ENCODE measurements around the gene CAMK2N1.

CAMK2N1 gene

GRCh38 chr1:20483833-20484518, 2.0 kb downstream of the CAMK2N1 start:
- no peak overlapping the region for H3K27ac ChIP-seq (ENCODE audit: low read depth, low read length, poor library complexity, severe bottlenecking)
- no peak overlapping the region for H3K9ac ChIP-seq (ENCODE audit: low read length)

DNA sequence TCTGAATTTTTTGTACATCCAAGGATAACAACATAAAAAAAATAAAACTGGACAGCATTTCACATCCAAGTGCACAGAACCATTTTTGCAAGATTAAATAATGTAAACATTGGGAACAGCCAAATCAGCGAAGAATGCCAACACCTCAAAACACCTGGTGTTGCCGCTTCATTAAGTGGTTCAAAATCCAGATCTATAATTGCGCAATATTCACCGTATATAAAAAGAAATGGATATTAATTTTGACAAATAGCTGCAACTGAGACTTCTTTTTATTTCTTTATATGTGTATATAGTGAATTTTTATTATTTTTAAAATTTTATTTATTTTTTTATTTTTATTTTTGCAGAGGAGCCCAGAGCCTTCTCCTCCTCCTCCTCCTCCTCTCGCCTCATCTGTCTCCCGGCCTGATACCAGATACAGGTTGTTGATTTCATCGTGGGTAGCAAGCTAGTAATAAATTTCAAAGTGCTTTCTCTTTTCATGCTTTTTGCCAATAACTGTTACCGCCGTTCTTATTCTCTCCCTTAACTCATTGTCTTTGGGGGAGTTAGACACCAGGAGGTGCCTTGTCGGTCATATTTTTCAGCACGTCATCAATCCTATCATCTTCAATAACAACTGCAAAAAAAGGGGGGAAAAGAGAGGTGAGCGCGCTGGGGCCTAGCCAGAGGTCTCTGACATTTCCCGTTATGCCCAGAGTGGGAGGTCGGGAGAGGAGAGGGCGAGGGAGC, 2.7 kb downstream of the CAMK2N1 start:
- no peak overlapping the region for H3K4me2 ChIP-seq (ENCODE audit: low read length)
- no peaks in the 10 kb centered on the region for H3K4me1 ChIP-seq (ENCODE audit: insufficient read depth, low read length, severe bottlenecking)
- no peaks in the 10 kb centered on the region for H3K9me3 ChIP-seq (ENCODE audit: low read length)
- H3K9ac ChIP-seq (ENCODE audit: low read length) = no peak overlapping the region
- no peaks in the 10 kb centered on the region for H3K36me3 ChIP-seq (ENCODE audit: insufficient read depth, low read length)
- no peaks in the 10 kb centered on the region for H3K27me3 ChIP-seq (ENCODE audit: insufficient read depth, low read length)
- H4K20me1 ChIP-seq (ENCODE audit: insufficient read depth, low read length) = no peaks in the 10 kb centered on the region
- H3K9me2 ChIP-seq (ENCODE audit: low read depth, low read length) = no peaks in the 10 kb centered on the region
- no peak overlapping the region for H3K4me3 ChIP-seq (ENCODE audit: low read depth, low read length, poor library complexity, severe bottlenecking)
- no peaks in the 10 kb centered on the region for H3F3A ChIP-seq (ENCODE audit: insufficient read depth, low read length)
- no peaks in the 10 kb centered on the region for H3K79me2 ChIP-seq (ENCODE audit: insufficient read depth, low read length)
- H3K27ac ChIP-seq (ENCODE audit: low read depth, low read length, poor library complexity, severe bottlenecking) = no peak overlapping the region
- no peak for TF ChIP-seq EZH2 (IDR thresholded peaks at IDR 0.05; ENCODE audit: borderline replicate concordance, low read length)
- no peak for TF ChIP-seq CTCF (IDR thresholded peaks at IDR 0.05; ENCODE audit: low read length)
- H2AFZ ChIP-seq (ENCODE audit: low read length) = no peak overlapping the region

More at GRCh38 chr1:20483833-20484518, 2.0 kb downstream of the CAMK2N1 start:
- H4K20me1 ChIP-seq (ENCODE audit: insufficient read depth, low read length) = no peaks in the 10 kb centered on the region
- H3F3A ChIP-seq (ENCODE audit: insufficient read depth, low read length) = no peaks in the 10 kb centered on the region
- H3K4me3 ChIP-seq (ENCODE audit: low read depth, low read length, poor library complexity, severe bottlenecking) = no peak overlapping the region
- no peak overlapping the region for H3K4me2 ChIP-seq (ENCODE audit: low read length)
- H3K27me3 ChIP-seq (ENCODE audit: insufficient read depth, low read length) = no peaks in the 10 kb centered on the region
- no peaks in the 10 kb centered on the region for H3K9me3 ChIP-seq (ENCODE audit: low read length)
- H3K4me1 ChIP-seq (ENCODE audit: insufficient read depth, low read length, severe bottlenecking) = no peaks in the 10 kb centered on the region
- H3K79me2 ChIP-seq (ENCODE audit: insufficient read depth, low read length) = no peaks in the 10 kb centered on the region
- TF ChIP-seq EZH2 (IDR thresholded peaks at IDR 0.05; ENCODE audit: borderline replicate concordance, low read length) (no peak), CTCF (IDR thresholded peaks at IDR 0.05; ENCODE audit: low read length) (no peak)
- H3K9me2 ChIP-seq (ENCODE audit: low read depth, low read length) = no peaks in the 10 kb centered on the region
- H2AFZ ChIP-seq (ENCODE audit: low read length) = no peak overlapping the region
- no peaks in the 10 kb centered on the region for H3K36me3 ChIP-seq (ENCODE audit: insufficient read depth, low read length)

- Histone ChIP-seq H3K4me3 (ENCODE audit: low read depth, low read length, poor library complexity, severe bottlenecking) (no peak overlapping the region), H3K27me3 (ENCODE audit: insufficient read depth, low read length) (no peaks in the 10 kb centered on the region), H3K9ac (ENCODE audit: low read length) (no peak overlapping the region), H3K4me1 (ENCODE audit: insufficient read depth, low read length, severe bottlenecking) (no peaks in the 10 kb centered on the region), H3F3A (ENCODE audit: insufficient read depth, low read length) (no peaks in the 10 kb centered on the region), H3K36me3 (ENCODE audit: insufficient read depth, low read length) (no peaks in the 10 kb centered on the region), H3K27ac (ENCODE audit: low read depth, low read length, poor library complexity, severe bottlenecking) (no peak overlapping the region), H3K79me2 (ENCODE audit: insufficient read depth, low read length) (no peaks in the 10 kb centered on the region), H3K4me2 (ENCODE audit: low read length) (no peak overlapping the region), H3K9me3 (ENCODE audit: low read length) (no peaks in the 10 kb centered on the region), H3K9me2 (ENCODE audit: low read depth, low read length) (no peaks in the 10 kb centered on the region), H4K20me1 (ENCODE audit: insufficient read depth, low read length) (no peaks in the 10 kb centered on the region), H2AFZ (ENCODE audit: low read length) (no peak overlapping the region)
- TF ChIP-seq CTCF (IDR thresholded peaks at IDR 0.05; ENCODE audit: low read length) = no peak
Observed at GRCh38 chr1:20481643-20482498, 4.1 kb downstream of the CAMK2N1 start.

Measured in OCI-LY1 (cell line).